GM12891 (cell line): Measurements from ENCODE around the gene OR5J2.

ENCODE experiments used
- PAX5 ChIP-seq: IDR thresholded peaks from 2 replicates; pipeline ENCODE4 v1.6.1; 2011; ENCODE audit warnings: low read length, moderate library complexity, mild to moderate bottlenecking; ENCODE audit not compliant: insufficient read depth, severe bottlenecking
- POLR2A ChIP-seq: IDR thresholded peaks from 2 replicates; pipeline ENCODE4 v1.6.1; 2011; ENCODE audit warnings: low read depth, low read length, control low read depth
- POLR2AphosphoS5 ChIP-seq: IDR thresholded peaks from 2 replicates; pipeline ENCODE4 v1.6.1; 2011; ENCODE audit warnings: low read depth, low read length, control low read depth
- POU2F2 ChIP-seq: IDR thresholded peaks from 2 replicates; pipeline ENCODE4 v1.6.1; 2011; ENCODE audit warnings: low read depth, mild to moderate bottlenecking, control low read depth, low read length, moderate library complexity
- SPI1 ChIP-seq: IDR thresholded peaks from 2 replicates; pipeline ENCODE4 v1.6.1; 2011; ENCODE audit warnings: low read depth, low read length, control low read depth
- TAF1 ChIP-seq: IDR thresholded peaks from 2 replicates; pipeline ENCODE4 v1.6.1; 2011; ENCODE audit warnings: low read depth, low read length, control low read depth

GRCh38 chr11:56163804-56164203, 12.6 kb upstream of the OR5J2 start:
- TF ChIP-seq POLR2AphosphoS5, result no peak
- no peak for TF ChIP-seq TAF1
- TF ChIP-seq POLR2A, result no peak
- no peak for TF ChIP-seq POU2F2
- no peak for TF ChIP-seq SPI1
- no peak for TF ChIP-seq PAX5
